GM20431 (cell line): Measurements from ENCODE around the gene BCL2L1.
"Not testable (repeated sequence)": the region's sequence is repeated elsewhere in the genome, so short reads cannot be mapped to it uniquely, and the experiment has no call there.

ENCODE experiments used
- in situ Hi-C: fragments of 300-500 bp; cut with MseI, MboI; formaldehyde crosslinking; loops from one replicate; pipeline ENCODE4 v1.15.0; 2020; ENCODE audit warnings: low sequenced_read_pairs; ENCODE audit not compliant: unreplicated experiment

BCL2L1 gene

GRCh38 chr20:31722257-31723068, at the start of gene BCL2L1:
TSS of gene BCL2L1 (minus strand) at chr20:31722868. CDS start at chr20:31722218, 650 bp downstream.
- in situ Hi-C loops: loop anchor here (10.0 kb wide), 1 partner anchor 68 kb away; no protein-coding TSS in a partner anchor

- in situ Hi-C loops: no loop called here
Observed at GRCh38 chr20:31770243-31770642, 47.6 kb upstream of the BCL2L1 start.

GRCh38 chr20:31769681-31770080, 47.0 kb upstream of the BCL2L1 start:
- in situ Hi-C loops: no loop called here

- in situ Hi-C loops: no loop called here
Observed at GRCh38 chr20:31767805-31768204, 45.1 kb upstream of the BCL2L1 start.

- in situ Hi-C loops: no loop called here
Observed at GRCh38 chr20:31764641-31765305, 42.1 kb upstream of the BCL2L1 start.

GRCh38 chr20:31760519-31761240, 38.0 kb upstream of the BCL2L1 start:
- in situ Hi-C loops: no loop called here

- in situ Hi-C loops: no loop called here
Observed at GRCh38 chr20:31759836-31760518, 37.3 kb upstream of the BCL2L1 start.

GRCh38 chr20:31758991-31759390, 36.3 kb upstream of the BCL2L1 start:
- in situ Hi-C loops: no loop called here

GRCh38 chr20:31758521-31758920, 35.9 kb upstream of the BCL2L1 start:
- in situ Hi-C loops: no loop called here

- in situ Hi-C loops: no loop called here
Observed at GRCh38 chr20:31757254-31757653, 34.6 kb upstream of the BCL2L1 start.

- in situ Hi-C loops: no loop called here
Observed at GRCh38 chr20:31751126-31751525, 28.5 kb upstream of the BCL2L1 start.

- in situ Hi-C loops: no loop called here
Observed at GRCh38 chr20:31749223-31749622, 26.6 kb upstream of the BCL2L1 start.

GRCh38 chr20:31747640-31748039, 25.0 kb upstream of the BCL2L1 start:
- in situ Hi-C loops: no loop called here

- in situ Hi-C loops: not testable (repeated sequence)
Observed at GRCh38 chr20:31747028-31747427, 24.4 kb upstream of the BCL2L1 start.

- in situ Hi-C loops: no loop called here
Observed at GRCh38 chr20:31746068-31746878, 23.6 kb upstream of the BCL2L1 start.

- in situ Hi-C loops: no loop called here
Observed at GRCh38 chr20:31740656-31741323, 18.1 kb upstream of the BCL2L1 start.

GRCh38 chr20:31740208-31740607, 17.5 kb upstream of the BCL2L1 start:
- in situ Hi-C loops: no loop called here

GRCh38 chr20:31739550-31739977, 16.9 kb upstream of the BCL2L1 start:
- in situ Hi-C loops: no loop called here
